HG02970 (cell line): Measurements from ENCODE around the gene SBF2.
"Not testable (repeated sequence)": the region's sequence is repeated elsewhere in the genome, so short reads cannot be mapped to it uniquely, and the experiment has no call there.

Experiments used
- ATAC-seq: cut with Tn5 transposase; IDR thresholded peaks from one replicate; pipeline ENCODE4 v1.9.1; 2021; ENCODE audit warnings: mild to moderate bottlenecking, moderate library complexity, moderate number of reproducible peaks; ENCODE audit not compliant: unreplicated experiment, low FRiP score

Gene SBF2

DNA sequence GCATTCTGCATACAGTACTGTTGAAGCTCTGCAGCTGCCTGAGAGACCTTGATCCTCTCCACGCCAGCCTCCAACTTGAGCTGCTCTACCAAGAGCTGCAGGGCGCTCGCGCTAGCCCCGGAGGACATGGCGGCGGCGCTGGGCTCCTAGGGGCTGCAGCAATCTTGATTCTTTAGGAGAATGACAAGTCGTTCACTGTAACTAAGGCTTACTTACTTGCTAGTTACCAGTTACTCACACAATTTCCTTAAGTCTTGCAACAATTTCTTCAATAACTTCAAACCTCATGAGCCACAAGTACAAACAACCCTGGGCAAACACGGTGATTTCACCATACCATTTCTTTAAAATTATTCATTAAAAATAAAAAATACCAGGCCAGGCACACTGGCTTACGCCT, 21.9 kb downstream of the SBF2 start:
- ATAC-seq, result no peak

DNA sequence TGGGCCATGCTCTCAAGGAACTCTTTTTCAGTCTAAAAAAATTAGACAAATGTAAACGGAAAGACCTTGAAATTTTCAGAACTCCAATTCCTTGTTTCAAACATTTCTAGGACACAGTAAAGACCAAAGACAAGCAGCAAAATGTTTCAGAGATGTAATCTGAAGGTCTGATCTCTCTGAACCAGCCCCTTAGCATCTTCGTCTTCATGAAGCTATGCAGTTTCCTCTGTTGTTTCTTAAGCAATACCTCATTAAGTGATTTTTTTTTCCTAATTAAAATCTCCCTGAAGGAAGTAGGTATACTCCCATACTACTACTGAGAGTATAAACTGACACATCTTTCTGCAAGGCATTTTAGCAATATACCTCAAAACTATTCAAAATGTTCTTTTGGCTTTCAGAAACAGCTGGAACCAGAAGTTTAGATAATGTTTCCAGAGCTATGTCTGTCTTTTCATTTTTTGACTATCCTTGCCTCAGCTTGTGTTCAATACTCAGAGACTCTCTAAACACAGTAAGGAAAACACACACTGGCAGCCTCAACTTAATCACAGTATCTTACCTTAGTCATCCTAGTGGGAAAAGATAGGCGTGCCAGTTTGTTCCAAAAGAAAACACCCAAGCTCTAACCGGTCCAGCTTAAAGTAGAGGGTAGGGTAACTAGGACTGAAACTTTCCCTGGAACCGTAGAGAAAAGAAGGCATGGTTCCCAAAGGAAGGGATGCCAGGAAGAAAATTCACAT, 25.1 kb downstream of the SBF2 start:
- no peak for ATAC-seq

DNA sequence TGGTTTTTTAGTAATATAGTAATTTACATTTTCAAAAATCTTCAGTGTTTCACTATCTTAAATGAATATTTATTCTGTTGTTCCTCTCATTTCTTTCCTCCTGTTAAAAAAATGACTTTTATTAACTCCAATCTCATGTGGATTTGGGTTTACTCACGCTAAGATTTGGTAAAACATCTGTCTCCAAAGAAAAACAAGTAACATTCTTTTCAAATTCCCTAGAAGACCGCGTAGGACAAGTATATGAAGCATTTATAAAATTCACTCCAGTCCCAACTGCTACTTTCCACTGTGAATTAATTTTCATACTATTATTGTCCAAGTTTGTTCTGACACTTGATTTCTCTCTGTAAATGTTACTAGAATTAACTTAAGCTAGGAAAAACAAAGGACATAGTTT, 26.2 kb downstream of the SBF2 start:
- no peak for ATAC-seq

DNA sequence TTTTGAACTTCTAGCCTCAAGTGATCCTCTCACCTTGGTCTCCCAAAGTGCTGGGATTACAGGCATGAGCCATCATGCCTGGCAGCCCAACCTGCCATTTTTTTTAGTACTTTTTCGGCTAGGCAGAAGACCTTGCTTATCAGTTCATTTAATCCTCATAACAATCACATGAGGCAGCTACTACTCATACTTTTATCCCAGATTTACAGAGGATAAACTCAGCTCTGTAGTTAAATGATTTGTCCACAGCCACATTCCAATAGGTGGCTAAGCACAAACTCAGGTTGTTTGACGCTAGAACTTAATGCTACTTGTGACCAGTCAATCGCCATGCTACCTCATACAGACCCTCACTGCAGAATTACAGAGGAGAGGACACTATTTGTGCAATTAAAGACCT, 28.1 kb downstream of the SBF2 start:
- no peak for ATAC-seq

DNA sequence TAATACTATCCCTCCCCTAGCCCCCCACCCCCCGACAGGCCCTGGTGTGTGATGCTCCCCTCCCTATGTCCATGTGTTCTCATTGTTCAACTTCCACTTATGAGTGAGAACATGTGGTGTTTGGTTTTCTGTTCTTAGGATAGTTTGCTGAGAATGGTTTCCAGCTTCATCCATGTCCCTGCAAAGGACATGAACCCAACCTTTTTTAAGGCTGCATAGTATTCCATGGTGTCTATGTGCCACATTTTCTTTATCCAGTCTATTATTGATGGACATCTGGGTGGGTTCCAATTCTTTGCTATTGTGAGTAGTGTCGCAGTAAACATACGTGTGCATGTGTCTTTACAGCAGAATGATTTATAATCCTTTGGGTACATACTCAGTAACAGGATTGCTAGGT, 29.3 kb downstream of the SBF2 start:
- not testable (repeated sequence) for ATAC-seq

DNA sequence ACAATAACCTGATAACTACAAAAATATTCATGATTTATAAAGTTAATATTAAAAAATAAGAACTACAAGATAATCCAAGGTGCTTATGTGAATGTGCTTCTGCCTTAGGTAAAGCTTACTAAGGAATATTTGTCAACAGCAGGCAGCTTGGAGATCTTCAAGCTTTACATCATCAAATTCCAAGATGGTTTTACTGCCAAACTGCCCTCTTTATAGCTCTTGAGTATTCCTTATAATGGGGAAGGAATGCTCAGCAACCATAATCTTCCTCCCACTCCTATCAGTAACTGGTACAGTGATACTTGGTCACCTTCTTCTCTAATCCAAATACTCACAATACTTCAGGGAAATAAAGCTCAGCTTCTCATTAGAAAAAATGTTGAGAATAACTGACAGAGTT, 30.1 kb downstream of the SBF2 start:
- no peak for ATAC-seq

DNA sequence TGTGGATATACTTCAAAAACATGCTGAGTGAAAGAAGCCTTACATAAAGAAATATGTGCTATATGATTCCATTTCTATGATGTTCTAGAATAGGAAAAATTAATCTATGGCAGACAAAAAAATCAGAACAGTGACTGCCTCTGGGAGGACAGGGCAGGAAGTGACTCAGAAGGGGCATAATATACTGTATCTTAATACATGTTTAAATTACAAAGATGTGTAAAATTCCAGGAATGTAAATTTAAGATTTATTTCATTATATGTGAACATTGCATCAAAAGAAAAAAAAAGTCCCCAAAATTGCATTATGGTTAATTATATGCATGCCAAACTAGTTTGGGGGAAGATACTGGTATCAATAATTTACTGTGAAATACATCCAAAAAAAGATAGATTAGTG, 32.2 kb downstream of the SBF2 start:
- no peak for ATAC-seq

DNA sequence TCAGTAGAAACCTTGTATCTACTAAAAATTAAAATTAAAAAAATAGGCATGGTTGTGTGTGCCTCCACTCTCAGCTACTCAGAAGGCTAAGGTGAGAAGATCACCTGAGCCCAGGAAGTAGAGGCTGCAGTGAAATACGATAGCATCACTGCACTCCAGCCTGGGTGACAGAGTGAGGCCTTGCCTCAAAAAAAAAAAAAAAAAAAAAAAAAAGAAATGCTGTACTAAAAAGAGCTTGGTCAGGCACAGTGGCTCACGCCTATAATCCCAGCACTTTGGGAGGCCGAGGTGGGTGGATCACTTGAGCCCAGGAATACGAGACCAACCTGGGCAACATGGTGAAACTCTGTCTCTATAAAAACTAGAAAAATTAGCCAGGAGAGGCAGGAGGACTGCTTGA, 36.5 kb downstream of the SBF2 start:
- ATAC-seq, result no peak

DNA sequence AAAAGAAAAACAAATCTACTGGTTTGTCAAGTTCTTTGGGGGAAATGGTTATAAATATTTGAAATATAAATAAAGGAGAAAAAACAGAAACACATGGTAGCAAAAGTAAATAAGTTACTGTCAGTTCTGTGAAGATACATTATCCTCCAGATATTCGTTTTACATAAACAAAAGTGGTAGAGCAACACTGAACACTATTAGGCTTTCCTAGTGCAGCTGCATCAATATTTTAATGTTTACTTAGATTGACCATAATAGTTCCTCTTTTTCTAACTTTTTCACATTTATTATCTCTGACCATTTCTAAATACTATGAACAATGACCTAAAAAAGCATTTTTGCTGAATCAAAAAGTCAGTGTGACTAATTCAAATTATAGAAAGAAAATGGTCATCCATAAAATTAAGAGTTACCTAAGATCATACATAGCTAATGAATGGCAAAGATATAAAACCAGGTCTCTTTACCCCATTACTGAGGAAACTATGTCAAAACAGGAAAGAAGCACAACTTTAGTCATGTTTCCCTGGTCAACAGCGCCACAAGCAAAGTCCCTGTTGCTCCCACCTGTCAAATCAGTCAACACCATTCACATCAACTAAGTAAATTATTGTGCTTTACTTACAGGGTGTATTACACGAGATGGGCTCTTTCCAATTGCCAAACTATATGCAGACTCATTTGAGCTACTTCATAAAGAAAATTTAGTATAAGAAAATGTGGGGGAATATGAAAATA, 38.5 kb downstream of the SBF2 start:
- no peak for ATAC-seq

DNA sequence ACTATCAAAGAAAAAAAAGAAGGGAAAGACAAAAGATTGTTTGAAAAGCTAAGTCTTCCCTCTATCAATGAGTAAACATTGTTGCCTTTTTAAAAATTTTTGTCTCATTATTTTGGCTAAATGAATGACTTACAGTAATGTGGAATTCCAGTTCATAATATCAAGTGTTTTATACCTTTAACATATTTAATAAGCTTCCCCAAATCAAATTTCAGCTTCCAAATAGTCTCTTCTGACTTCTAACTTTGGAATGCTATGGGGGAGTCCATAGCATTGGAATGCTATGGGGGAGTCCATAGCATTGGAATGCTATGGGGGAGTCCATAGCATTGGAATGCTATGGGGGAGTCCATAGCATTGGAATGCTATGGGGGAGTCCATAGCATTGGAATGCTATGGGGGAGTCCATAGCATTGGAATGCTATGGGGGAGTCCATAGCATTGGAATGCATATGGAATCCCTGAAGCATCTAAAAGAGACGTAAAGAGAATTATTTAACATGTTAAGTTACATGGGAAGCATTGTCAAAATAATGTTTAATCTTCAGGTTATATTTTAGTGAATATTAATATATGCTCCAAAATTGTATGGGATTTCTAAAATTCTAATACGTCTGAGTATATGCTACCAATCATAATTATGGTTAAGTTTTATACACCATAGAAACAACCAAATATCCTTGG, 44.4 kb downstream of the SBF2 start:
- ATAC-seq, result not testable (repeated sequence)

DNA sequence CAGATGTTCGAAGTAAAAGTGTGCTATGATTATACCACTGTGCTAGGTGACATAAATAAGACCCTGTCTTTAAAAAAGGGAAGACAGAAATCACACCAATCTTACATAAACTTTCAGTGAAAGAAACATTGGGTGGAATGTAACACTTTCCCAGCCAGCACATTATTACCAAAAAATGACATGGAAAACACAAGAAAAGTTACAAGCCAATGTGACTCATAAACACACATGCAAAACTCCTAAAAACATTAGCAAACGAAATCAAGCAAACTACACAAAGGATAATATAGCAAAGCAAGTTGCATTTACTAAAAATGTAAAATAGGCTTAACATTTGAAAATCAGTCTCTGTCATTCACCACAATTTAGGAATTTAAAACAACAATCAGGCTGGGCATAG, 47.0 kb downstream of the SBF2 start:
- no peak for ATAC-seq

DNA sequence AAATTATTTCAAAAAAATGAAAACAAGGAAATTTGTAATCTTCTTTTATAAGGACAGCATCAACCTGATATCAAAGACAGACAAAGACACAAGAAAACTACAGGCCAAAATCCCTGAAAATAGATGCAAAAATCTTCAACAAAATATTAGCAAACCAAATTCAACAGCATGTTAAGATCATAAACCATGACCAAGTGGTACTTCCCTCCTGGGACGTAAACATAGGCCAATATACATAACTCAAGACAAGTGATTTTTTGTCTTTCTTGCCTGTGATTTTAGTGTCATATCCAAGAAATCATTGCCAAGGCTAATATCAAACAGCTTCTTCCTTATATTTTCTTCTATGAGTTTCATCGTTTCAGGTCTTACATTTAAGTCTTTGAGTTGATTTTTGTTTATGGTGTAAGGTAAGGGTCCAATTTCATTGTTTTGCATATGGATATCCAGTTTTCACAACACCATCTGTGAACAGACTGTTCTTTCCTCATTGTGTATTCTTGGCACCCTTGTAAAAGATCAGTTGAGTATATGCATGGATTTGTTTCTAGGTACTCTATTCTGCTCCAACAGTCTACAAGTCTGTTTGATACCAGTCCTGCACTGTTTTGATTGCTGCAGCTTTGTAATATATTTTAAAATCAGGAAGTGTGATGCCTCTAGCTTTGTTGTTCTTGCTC, 50.0 kb downstream of the SBF2 start:
- ATAC-seq, result no peak

DNA sequence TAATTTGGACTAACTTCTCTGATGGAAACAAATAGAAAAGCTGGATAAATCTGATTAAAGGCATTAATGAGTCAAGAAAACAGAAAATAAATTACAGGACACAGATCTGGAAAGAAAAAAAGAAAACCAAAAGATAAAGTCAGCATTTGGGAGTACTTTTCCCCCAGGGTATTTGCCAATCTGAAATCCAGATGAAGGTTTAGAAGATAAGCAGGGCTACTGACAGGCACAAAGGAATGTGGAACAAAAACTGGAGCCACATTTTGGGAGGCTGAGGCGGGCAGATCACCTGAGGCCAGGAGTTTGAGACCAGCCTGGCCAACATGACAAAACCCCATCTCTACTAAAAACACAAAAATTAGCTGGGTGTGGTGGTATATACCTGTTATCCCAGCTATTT, 57.2 kb downstream of the SBF2 start:
- no peak for ATAC-seq

DNA sequence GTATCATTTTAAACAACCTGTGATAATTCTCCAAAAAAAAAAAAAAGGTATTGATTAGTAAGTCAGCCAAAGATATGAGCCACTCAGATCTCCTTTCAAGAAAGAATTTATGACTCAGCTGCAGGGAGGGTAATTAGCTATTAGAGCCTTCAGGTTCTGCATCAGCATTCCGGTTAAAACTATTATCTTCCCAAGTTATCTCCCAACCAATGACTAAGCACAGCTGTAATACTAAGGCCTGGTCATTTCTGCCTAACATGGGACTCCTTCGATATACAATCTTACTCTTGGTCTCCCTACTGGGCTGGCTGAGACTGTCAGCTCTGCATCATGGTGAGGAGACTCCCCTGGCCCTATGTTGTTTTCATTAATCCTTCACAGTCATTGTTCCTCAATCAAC, 60.4 kb downstream of the SBF2 start:
- ATAC-seq, result no peak

DNA sequence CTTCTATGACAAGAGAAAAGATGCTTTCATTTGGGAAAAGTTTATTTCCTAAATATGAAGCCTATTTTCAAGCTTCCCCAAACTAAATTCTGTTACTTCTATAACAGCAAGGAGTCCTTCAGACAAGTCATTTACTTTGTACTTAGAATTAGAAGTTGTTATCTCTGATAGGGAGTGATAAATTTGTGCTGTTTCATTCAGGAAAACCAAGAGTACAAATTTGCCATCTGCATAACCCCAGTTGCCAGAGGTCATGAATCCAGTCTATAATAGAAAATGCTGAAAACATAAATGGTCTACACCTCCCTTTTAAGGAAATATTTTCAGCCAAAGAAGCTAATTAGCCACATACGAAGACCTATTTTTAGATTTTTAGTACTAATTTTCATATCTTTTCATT, 61.3 kb downstream of the SBF2 start:
- ATAC-seq, result no peak

DNA sequence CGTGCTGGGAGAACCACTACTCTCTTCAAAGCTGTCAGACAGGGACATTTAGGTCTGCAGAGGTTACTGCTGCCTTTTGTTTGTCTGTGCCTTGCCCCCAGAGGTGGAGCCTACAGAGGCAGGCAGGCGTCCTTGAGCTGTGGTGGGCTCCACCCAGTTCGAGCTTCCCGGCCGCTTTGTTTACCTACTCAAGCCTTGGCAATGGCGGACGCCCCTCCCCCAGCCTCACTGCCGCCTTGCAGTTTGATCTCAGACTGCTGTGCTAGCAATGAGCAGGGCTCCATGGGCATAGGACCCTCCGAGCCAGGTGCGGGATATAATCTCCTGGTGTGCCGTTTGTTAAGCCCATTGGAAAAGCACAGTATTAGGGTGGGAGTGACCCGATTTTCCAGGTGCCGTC, 62.2 kb downstream of the SBF2 start:
- not testable (repeated sequence) for ATAC-seq

DNA sequence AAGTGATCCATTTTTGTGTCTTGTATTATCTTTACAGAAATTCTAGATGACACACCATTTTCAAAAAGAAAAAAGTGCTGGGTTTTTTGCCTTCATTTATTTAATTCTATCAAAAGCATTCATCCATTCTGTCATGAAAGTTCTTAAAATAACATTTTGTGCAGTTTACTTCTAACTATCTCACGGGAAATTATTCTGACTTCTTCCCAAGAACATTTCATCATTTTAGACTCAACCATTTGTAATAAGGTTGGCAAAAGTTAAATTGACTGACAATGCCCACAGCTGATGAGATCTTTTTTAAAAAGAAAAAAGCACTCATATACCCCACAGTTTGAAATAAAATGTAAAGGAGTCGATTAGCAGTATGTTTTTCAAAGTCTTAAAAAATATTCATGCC, 68.5 kb downstream of the SBF2 start:
- ATAC-seq, result no peak

DNA sequence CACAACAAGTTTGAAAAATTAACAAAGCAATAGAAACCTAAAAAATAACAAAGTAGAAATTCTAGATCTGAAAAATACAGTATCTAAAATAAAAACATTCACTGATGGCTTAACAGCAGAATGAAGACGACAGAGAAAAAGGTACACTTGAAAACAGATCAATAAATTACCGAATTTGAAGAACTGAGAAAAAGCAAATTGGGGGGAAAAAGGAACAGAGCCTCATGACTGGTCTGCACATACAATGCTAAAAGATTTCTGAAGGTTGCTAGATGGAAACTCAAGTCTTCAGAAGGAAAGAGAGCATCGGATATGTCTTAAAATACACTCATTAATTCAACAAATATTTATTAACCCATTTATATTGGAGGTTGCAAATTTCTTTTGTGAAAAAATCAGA, 71.6 kb downstream of the SBF2 start:
- ATAC-seq, result no peak

DNA sequence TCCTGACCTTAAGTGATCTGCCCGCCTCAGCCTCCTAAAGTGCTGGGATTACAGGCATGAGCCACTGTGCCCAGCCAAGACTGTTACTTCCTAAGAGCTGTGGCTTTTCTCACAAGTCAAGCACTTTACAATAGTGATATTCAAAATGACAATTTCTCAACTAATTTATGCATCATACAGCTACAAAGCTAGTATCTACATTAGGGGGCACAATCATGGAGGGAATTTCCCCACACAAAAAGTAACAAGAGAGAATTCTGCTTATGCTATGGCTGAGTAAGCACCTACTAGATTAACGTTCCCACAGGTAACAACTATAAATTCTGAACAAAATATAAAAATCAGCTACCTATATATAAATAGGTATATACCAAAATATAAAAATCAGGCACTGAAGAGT, 72.7 kb downstream of the SBF2 start:
- ATAC-seq, result no peak

DNA sequence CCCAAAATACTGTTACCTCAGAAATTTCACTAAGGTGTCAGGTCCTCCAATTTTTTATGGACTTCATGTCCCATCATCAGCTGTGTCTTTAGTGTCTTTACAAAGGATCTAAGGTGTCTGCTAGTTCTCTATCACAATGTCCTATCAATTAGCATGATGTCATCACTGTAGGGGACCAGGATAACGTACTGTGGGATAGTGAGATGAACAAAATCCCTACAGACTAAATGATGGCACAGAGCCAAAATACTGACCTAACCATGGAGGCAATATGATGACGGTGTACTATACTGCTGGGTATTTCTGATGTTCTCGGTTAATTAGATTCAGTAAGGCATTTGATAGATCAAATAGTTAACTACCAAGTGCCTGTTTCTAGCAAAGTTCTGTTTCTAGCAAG, 82.5 kb downstream of the SBF2 start:
- no peak for ATAC-seq

DNA sequence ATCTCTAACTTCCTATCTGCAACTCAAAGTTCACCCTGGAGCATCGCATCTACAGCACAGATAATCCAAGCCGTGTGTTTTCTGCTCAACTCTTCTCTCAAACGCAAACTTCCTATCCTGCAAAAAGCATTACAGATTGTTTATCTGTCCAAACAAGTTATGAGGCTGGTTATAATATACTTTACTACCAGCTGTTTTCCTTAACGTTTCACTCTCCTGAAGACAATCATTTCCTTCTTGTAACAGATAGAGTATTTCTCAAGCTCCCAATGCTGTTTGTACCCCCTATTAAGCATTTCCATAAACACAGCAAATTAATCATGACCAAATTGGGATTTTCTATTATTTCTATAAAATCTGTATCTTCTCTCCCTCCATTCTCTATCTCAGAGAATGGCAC, 84.7 kb downstream of the SBF2 start:
- no peak for ATAC-seq
